Brain microvascular endothelial cell (primary cell): ENCODE data around the gene SYT2.
"Not testable (repeated sequence)": the region's sequence is repeated elsewhere in the genome, so short reads cannot be mapped to it uniquely, and the experiment has no call there.

Source experiments
- DNase-seq: peaks from one replicate; pipeline ENCODE4 v3.0.0-alpha.2; 2020
- H3K27ac ChIP-seq: fragments of 250-450 bp; sonication (Bioruptor Pico); 2 replicates; pipeline ENCODE4 v1.5.1; 2020; ENCODE audit warnings: mild to moderate bottlenecking, moderate library complexity
- H3K27me3 ChIP-seq: fragments of 250-450 bp; sonication (Bioruptor Pico); replicated peaks from 2 replicates; pipeline ENCODE4 v1.5.1; 2020; ENCODE audit warnings: mild to moderate bottlenecking
- H3K36me3 ChIP-seq: fragments of 250-450 bp; sonication (Bioruptor Pico); replicated peaks from 2 replicates; pipeline ENCODE4 v1.5.1; 2020; ENCODE audit warnings: mild to moderate bottlenecking
- H3K4me3 ChIP-seq: 2 replicates; pipeline ENCODE4 v1.5.1; 2011; ENCODE audit warnings: low read depth, mild to moderate bottlenecking, control low read depth, low read length, moderate library complexity
- CTCF ChIP-seq: IDR thresholded peaks from 2 replicates; pipeline ENCODE4 v1.5.1; 2011; ENCODE audit warnings: low read depth, mild to moderate bottlenecking, moderate library complexity, low read length, control low read depth, inconsistent platforms; ENCODE audit errors: missing control alignments
- in situ Hi-C: cut with HindIII; loops from 2 replicates; pipeline ENCODE4 v1.10.0; 2017; ENCODE audit warnings: low sequenced_read_pairs, low pct_ligation_motif_present

Gene SYT2

GRCh38 chr1:202625416-202626360, 84.6 kb downstream of the SYT2 start:
- Histone ChIP-seq H3K27me3 (peaks cover 4% of the 10 kb centered on the region), H3K36me3 (no peaks in the 10 kb centered on the region), H3K4me3 (no peak overlapping the region), H3K27ac (no peak overlapping the region)
- in situ Hi-C loops, result no loop called here
- TF ChIP-seq CTCF, result peak; percentile 81
- peak; percentile 49 for DNase-seq

- no peak for DNase-seq
These were observed 85.5 kb downstream of the SYT2 start for GRCh38 chr1:202624781-202625108.

GRCh38 chr1:202624088-202624780, 86.0 kb downstream of the SYT2 start:
- DNase-seq, result no peak
- H3K27me3 ChIP-seq, result peaks cover 4% of the 10 kb centered on the region
- H3K36me3 ChIP-seq, result no peaks in the 10 kb centered on the region
- no peak for TF ChIP-seq CTCF
- no peak overlapping the region for H3K27ac ChIP-seq
- in situ Hi-C loops, result no loop called here
- no peak overlapping the region for H3K4me3 ChIP-seq

More at GRCh38 chr1:202624781-202625108, 85.5 kb downstream of the SYT2 start:
- H3K27me3 ChIP-seq, result peaks cover 4% of the 10 kb centered on the region
- TF ChIP-seq CTCF, result no peak
- H3K36me3 ChIP-seq, result no peaks in the 10 kb centered on the region
- no peak overlapping the region for H3K27ac ChIP-seq
- H3K4me3 ChIP-seq, result no peak overlapping the region
- in situ Hi-C loops, result no loop called here

- H3K27me3 ChIP-seq, H3K36me3 ChIP-seq, H3K4me3 ChIP-seq, DNase-seq, in situ Hi-C loops, H3K27ac ChIP-seq: not testable (repeated sequence)
These were observed 86.8 kb downstream of the SYT2 start for GRCh38 chr1:202623476-202623875.

GRCh38 chr1:202623075-202623474, 87.2 kb downstream of the SYT2 start:
- TF ChIP-seq CTCF, result no peak
- Histone ChIP-seq H3K27me3 (peaks cover 4% of the 10 kb centered on the region), H3K4me3 (no peak overlapping the region), H3K36me3 (no peaks in the 10 kb centered on the region), H3K27ac (no peak overlapping the region)
- peak; percentile 66 for DNase-seq
- in situ Hi-C loops, result no loop called here

- DNase-seq, result no peak
- Histone ChIP-seq H3K4me3 (no peak overlapping the region), H3K36me3 (no peaks in the 10 kb centered on the region), H3K27me3 (no peaks in the 10 kb centered on the region), H3K27ac (no peak overlapping the region)
- no peak for TF ChIP-seq CTCF
- in situ Hi-C loops, result no loop called here
These were observed 87.9 kb downstream of the SYT2 start for GRCh38 chr1:202622388-202622787.
